ENCODE data around the gene MAEA.

DNA sequence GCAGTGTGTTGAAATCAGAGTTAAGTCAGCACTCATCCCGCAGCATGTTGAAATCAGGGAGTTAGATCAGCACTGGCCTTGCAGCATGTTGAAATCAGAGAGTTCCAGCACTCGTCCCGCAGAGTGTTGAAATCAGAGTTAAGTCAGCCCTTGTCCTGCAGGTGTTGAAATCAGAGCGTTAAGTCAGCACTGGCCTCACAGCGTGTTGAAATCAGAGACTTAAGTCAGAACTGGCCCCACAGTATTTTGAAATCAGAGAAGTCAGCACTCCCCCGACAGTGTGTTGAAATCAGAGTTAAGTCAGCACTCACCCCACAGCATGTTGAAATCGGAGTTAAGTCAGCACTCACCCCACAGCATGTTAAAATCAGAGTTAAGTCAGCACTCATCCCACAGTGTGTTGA, 46.4 kb downstream of the MAEA start:
- TF ChIP-seq, protein P1, sequence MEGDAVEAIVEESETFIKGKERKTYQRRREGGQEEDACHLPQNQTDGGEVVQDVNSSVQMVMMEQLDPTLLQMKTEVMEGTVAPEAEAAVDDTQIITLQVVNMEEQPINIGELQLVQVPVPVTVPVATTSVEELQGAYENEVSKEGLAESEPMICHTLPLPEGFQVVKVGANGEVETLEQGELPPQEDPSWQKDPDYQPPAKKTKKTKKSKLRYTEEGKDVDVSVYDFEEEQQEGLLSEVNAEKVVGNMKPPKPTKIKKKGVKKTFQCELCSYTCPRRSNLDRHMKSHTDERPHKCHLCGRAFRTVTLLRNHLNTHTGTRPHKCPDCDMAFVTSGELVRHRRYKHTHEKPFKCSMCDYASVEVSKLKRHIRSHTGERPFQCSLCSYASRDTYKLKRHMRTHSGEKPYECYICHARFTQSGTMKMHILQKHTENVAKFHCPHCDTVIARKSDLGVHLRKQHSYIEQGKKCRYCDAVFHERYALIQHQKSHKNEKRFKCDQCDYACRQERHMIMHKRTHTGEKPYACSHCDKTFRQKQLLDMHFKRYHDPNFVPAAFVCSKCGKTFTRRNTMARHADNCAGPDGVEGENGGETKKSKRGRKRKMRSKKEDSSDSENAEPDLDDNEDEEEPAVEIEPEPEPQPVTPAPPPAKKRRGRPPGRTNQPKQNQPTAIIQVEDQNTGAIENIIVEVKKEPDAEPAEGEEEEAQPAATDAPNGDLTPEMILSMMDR (IDR thresholded peaks at IDR 0.05; ENCODE audit: low read length) = no peak
- no peak for TF ChIP-seq EZH2 (IDR thresholded peaks at IDR 0.05; ENCODE audit: borderline replicate concordance, low read length)

Measured in OCI-LY1 (cell line).